Body of pancreas (tissue), 4 donors: ENCODE measurements around the gene PCGF1.

Experiments used
- CTCF ChIP-seq, 7 experiments: fragments of 450-650 bp in 4 of 7; fragments of 200-600 bp in 3 of 7; sonication (generic) in 3 of 7; IDR thresholded peaks; one replicate each; pipeline ENCODE4 v1.5.1; 2016 to 2019; ENCODE audit warnings: antibody characterized with exemption in 7 of 7
- POLR2A ChIP-seq, 3 donors: fragments of 450-650 bp; IDR thresholded peaks; one replicate each; pipeline ENCODE4 v1.6.1; 2016; ENCODE audit warnings: antibody characterized with exemption in 3 of 3, mild to moderate bottlenecking in 2 of 3

GRCh38 chr2:74552914-74553811 is 45.7 kb upstream of the PCGF1 start:
- TF ChIP-seq CTCF (IDR thresholded peaks at IDR 0.05) (no peak), POLR2A (IDR thresholded peaks at IDR 0.05) (no peak)
